GM04503 (cell line): Measurements from ENCODE around the gene LGALS7B.
"Not testable (repeated sequence)": the region's sequence is repeated elsewhere in the genome, so short reads cannot be mapped to it uniquely, and the experiment has no call there.

Experiments
- DNase-seq: peaks from one replicate; pipeline ENCODE4 v3.0.0-alpha.2; 2012; ENCODE audit warnings: low read depth

LGALS7B gene

DNA sequence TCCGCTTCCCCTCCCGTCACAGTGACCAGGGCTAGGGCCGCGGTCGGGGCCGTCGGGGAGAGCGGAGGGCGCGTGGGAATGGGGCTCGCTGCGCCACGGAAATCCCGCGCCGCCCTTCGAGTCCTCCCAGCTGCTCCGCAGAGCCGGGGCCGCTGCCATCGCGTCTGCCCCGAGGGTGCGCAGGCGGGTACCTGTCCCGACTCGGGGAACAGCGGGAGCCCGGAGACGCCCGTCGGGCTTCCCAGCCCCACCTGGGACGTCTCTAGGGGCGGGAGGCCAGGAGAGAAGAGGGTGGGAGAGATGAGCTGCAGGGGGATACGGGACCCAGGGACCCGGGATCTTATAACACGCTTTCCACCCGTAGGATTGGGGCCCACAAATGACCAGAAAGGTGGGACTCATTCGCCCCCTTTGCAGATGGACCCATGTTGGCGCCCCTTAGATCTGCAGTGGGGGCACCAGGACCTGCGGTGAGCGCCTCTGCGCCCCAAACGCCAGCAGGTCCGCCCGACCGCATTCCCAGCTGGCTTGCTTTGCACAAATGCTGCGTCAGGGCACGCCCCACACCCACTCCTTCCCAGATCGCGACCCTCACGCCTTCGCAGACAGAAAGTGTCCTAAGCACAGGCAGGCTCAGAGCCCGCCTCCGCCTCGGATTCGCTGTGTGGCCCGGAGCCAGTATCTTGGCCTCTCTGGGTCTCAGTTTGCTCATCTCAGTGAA lies 18.6 kb upstream of the LGALS7B start:
- not testable (repeated sequence) for DNase-seq

DNA sequence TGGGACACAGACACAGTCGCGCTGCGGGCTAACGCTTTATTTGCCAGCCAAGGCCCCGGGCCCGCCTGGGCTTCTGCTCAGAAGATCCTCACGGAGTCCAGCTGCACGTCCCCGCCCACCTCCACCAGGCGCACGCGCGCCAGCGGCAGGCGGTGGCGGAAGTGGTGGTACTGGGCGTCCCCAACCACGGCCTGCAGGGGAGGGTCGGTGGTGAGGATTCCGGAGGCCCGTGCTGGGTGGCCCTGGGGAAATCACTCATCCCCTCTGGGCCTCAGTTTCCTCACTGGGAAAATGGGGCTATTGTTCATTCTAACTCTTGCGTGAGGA lies 18.1 kb upstream of the LGALS7B start:
- DNase-seq = not testable (repeated sequence)

DNA sequence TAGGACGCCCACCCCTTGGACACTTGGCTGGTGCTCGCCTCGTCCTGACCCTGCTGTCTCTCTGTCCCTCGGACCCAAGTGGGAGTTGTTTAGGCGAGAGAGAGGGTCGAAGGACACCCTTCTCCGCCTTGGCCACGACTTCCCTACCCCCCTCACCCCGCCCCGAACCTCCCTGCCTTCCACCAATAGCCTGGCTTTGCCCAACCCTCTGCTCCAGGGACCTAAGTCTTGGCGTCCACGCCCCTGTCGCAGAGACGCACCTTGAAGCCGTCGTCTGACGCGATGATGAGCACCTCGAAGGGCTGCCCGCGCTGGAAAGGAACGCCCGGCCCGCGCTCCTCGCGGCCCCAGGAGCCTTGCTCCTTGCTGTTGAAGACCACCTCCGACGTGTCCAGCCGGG lies 17.4 kb upstream of the LGALS7B start:
- DNase-seq = not testable (repeated sequence)

DNA sequence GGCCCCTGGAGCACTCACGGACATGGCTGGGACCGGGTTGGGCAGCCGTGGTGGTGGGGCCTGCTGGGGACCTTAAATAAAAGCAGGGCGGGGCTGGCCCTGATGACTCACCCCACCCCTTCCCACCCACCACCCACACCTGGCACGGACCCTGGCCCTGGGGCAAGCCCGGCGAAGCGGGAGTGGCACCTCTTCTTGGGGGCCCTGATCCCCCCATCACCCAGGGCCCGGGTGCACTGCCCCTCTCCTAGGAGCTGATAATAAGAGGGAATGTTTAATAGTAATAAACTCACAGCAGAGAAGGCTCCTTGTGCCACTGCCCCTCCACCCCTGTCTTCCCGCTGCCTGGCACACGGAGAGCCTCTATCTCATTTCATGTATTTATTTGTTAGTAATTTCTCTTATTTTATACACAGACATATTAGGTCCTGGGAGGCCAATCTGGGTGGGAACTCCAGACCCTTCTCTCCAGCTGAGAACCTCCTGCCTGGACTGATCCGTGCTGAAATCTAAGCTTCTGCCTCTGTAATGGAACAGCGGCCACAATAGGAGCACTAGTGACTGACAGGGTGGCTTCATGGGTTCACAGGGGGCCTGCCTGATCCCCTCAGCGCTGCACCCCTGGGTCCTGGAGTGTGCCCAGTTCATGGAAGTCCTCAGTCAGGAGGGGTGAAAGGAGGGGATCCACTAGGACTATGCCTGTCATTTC lies 15.4 kb upstream of the LGALS7B start, which contains the start of gene LGALS7:
Gene LGALS7, minus strand, starts transcription at position 49 of the 709 bp plus-strand sequence. Its CDS starts 25 bp downstream, at position 24.
- DNase-seq = no peak

DNA sequence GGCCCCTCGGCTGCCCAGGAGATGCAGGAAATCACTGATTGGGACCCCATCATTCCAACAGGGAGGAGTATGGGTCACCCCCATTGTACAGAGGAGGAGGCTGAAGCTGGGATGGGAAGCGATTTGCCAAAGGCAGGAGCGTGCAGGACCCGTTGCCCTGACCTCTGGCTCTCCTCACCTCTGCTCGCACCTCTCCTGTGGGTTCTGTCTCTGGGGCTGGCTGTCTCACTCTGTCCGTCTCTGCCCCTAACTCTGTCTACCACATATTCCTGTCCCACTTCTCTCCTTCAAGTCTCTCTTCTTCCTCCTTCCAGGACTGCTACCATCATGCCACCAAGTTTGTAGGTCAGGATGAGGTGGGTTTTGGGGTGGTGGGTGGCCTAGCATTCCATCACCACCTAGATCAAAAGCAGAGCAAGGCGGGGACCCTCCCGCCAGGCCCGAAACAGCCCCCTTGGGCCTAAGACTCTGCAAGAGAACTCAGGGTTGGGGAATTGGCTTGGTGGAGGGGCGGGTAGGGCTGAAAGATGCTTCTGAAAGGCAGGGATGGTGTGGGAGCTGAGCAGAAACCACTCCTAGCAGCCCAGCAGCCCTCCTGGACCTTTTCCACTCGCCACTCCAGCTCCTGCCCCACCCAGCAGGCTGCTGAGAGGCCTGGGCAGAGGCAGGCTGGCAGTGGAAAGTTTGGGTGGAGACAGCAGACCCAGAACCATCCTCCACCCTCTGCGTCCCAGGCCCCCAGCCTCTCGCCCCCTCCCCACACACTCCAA lies 14.6 kb upstream of the LGALS7B start:
- no peak for DNase-seq

DNA sequence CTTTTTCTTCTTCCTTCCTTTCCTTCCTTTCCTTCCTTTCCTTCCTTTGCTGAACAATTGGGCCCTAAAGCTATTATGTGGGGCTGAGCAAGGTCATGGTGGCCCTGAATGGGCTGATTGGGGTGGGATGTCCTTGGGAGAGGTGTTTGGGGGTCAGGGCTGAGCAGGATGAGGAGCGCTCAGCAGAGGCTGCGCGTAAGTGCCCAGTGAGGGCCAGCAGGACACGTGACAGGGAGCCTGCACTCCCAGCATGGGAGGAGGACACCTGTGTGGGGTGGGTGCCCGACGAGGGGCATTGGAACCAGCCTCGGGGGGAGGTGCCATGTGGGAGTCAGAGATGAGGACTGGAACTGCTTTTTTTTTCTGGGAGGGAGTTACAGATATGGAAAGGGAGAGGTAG lies 10.3 kb upstream of the LGALS7B start:
- no peak for DNase-seq

DNA sequence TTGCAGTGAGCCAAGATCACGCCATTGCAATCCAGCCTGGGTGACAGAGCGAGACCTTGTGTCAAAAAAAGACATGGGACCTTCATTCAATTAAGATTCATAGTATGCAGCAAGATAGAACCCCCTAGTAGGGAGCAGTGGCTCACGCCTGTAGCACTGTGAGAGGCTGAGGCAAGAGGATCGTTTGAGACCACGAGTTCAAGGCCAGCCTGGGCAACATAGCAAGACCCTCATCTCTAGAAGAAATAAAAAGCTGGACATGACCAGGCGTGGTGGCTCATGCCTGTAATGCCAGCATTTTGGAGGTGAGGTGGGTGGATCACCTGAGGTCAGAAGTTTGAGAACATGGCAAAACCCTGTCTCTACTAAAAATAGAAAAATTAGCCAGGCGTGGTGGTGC lies 8.6 kb upstream of the LGALS7B start:
- no peak for DNase-seq

DNA sequence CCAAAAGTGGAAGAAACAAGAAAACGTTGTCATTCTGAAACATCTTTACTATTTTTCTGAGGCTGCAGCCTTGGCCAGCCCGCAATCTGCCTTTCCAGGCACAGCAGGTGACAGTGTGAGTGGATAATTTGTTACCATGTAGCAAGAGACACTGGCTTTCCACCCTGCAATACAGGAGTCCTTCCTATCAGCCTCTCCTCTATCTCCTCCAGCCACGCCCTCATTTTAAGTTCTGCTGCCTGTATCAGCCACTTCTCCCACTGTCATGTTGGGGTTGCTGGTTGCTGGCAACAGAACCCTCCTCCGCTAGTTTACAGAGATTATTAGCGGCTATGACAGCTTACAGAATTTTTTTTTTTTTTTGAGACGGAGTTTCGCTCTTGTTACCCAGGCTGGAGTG lies 7.9 kb upstream of the LGALS7B start:
- no peak for DNase-seq

DNA sequence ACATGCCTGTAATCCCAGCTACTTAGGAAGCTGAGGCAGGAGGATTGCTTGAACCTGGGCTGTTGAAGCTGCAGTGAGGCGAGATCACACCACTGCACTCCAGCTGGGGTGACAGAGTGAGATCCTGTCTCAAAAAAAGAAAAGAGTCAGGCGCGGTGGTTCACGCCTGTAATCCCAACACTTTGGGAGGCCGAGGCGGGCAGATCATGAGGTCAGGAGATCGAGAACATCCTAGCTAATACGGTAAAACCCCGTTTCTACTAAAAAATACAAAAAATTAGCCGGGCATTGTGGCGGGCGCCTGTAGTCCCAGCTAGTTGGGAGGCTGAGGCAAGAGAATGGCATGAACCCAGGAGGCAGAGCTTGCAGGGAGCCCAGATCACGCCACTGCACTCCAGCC lies 6.8 kb upstream of the LGALS7B start:
- not testable (repeated sequence) for DNase-seq

DNA sequence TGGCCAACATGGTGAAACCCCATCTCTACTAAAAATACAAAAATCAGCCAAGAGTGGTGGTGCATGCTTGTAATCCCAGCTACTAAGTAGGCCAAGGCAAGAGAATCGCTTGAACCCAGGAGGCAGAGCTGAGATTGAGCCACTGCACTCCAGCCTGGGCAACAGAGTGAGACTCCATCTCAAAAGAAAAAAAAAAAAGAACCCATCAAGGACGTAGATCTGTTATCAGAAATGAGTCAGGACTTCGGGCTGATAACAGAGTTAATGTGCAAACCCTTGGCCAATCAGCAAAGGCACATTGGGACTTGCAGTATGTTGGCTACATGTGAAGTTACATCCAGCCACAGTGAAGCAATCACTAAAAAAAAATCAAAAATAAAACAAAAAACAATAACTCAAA lies 4.8 kb upstream of the LGALS7B start:
- no peak for DNase-seq

DNA sequence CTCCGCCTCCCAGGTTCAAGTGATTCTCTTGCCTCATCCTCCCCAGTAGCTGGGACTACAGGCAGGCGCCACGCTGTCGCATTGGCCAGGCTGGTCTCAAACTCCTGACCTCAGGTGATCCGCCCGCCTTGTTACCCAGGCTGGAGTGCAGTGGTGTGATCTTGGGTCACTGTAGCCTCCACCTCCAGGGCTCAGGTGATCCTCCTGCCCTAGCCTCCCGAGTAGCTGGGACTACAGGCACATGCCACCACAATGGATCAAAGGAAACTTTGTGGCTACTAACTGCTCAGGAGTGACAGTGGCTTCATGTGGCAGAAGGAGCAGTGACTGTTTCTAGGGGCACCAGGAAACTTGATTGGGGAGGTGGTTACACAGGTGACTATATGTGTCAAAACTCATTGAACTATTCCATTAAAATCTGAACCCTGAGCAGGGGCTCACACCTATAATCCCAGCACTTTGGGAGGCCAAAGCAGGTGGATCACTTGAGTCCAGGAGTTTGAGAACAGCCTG lies 3.8 kb upstream of the LGALS7B start:
- no peak for DNase-seq

DNA sequence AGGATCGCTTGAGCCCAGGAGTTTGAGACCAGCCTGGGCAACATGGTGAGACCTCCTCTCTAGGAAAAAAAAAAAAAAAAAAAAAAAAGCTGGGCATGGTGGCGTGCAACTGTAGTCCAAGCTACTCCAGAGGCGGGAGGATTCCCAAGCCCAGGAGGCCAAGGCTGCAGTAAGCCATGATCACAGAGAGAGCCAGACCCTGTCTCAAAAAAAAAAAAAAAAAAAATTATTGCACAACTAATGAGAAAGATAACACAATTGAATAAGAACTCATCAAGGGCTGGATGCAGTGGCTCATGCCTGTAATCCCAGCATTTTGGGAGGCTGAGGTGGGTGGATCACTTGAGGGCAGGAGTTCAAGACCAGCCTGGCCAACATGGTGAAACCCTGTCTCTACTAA lies 2.9 kb upstream of the LGALS7B start:
- not testable (repeated sequence) for DNase-seq

DNA sequence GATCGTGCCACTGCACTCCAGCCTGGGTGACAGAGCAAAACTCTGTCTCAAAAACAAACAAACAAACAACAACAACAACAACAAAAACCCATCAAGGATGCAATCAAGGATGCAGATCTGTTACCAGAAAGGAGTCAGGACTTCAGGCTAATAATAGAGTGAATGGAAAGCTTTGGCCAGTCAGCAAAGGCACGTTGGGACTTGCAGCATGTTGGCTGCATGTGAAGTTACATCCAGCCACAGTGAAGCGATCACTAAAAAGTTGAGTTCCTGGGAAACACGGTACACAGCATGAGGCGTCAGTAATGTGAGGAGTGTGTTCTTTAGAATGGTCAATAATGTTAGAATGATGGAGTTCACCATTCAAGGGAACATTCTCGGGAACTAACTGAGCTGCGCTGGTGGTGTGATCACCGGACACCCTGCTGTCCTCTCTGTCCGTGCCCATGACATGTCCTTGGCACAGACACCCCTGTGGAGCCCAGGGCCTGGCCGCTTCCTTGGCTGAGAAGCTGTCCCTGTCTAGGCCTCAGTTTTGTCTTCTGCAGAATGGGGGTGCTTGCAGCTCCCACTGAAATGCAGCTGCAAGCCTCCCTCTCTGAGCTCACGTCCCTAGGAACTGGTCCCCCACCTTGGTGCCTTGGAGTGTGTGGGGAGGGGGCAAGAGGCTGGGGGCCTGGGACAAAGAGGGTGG lies 2.3 kb upstream of the LGALS7B start:
- DNase-seq = no peak

DNA sequence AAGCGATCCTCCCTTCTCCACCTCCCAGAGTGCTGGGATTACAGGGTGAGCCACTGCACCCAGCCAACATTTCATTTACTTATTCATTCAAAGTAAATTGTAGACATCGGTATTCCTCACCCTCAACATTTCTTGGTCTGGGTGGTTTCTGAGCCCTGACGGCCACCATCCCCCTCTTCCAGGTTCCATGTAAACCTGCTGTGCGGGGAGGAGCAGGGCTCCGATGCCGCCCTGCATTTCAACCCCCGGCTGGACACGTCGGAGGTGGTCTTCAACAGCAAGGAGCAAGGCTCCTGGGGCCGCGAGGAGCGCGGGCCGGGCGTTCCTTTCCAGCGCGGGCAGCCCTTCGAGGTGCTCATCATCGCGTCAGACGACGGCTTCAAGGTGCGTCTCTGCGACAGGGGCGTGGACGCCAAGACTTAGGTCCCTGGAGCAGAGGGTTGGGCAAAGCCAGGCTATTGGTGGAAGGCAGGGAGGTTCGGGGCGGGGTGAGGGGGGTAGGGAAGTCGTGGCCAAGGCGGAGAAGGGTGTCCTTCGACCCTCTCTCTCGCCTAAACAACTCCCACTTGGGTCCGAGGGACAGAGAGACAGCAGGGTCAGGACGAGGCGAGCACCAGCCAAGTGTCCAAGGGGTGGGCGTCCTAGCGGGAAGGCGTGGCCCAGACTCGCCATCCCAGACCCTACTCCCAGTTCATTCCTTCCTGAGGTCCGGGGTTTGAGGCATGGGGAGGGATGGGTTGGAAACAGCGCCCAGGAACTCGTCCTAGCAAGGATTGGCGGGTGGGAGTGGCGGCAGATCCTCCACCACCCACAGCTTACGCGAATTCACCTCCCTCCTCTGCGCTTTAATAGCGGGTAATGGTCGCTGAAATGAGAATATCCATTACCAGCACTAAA lies 1.8 kb downstream of the LGALS7B start:
- not testable (repeated sequence) for DNase-seq

DNA sequence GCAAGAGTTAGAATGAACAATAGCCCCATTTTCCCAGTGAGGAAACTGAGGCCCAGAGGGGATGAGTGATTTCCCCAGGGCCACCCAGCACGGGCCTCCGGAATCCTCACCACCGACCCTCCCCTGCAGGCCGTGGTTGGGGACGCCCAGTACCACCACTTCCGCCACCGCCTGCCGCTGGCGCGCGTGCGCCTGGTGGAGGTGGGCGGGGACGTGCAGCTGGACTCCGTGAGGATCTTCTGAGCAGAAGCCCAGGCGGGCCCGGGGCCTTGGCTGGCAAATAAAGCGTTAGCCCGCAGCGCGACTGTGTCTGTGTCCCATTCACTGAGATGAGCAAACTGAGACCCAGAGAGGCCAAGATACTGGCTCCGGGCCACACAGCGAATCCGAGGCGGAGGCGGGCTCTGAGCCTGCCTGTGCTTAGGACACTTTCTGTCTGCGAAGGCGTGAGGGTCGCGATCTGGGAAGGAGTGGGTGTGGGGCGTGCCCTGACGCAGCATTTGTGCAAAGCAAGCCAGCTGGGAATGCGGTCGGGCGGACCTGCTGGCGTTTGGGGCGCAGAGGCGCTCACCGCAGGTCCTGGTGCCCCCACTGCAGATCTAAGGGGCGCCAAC lies 2.6 kb downstream of the LGALS7B start:
- not testable (repeated sequence) for DNase-seq

DNA sequence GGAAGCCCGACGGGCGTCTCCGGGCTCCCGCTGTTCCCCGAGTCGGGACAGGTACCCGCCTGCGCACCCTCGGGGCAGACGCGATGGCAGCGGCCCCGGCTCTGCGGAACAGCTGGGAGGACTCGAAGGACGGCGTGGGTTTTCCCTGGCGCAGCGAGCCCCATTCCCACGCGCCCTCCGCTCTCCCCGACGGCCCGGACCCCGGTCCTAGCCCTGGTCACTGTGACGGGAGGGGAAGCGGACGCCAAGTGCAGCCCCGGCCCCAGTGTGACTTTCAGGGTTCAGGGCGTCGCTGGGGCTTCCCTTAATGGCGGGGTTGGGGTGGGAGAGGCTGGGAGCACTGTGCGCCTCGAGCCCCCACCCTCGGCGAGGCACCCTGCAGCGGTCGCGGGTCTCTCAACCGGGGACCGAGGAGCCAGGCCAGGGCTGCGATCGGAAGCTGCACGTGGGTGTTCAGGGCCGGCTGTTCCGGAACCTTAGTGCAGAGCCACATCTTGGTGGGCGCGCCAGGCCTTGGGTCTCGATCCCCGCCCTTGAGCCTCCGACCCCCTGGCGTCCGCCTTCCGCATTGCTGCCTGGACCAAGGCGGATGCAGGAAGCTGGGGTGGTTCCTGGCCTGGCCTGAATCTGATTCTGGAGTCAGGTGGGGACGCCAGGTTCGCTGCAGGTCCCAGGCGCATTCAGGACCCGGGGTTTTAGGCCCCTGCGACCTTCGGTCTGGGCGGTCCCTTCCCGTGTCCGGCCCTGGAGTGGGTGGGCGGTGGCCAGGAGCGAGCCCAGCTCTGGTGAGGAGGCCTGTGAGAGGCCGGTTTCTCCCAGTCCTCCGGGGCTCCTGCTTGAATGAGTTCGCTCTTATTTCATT lies 3.5 kb downstream of the LGALS7B start:
- DNase-seq = no peak

DNA sequence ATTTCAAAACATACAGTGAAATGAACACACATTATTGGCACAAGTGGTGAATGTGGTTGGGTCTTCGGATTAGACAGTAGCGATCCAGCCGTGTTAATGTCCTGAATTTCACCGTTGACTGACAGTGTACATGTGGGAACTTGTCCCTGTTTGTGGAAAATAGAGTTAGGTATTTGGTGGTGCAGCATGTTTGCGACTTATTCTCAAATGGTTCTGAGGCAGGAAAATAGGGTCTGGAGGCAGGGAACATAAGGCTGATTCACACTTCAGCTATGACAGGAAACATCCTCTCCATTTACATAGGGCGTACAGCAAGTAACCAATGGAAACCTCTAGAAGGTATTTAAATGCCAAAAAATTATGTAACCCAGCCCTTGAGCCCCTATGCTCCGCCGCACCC lies 4.2 kb downstream of the LGALS7B start:
- no peak for DNase-seq

DNA sequence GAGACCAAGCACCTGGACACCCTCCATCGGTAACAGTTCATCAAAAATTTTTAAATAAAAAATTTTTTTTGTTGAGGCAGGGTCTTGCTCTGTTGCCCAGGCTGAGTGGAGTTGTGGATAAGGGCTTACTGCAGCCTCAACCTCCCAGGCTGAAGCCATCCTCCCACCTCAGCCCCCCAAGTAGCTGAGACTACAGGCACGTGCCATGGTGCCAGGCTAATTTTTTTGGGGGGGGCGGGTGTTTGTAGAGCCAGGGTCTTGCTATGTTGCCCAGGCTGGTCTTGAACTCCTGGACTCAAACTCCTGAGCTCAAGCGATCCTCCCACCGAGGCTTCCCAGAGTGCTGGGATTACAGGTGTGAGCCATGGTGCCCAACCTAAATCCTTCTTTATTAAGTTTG lies 4.7 kb downstream of the LGALS7B start:
- DNase-seq = no peak

DNA sequence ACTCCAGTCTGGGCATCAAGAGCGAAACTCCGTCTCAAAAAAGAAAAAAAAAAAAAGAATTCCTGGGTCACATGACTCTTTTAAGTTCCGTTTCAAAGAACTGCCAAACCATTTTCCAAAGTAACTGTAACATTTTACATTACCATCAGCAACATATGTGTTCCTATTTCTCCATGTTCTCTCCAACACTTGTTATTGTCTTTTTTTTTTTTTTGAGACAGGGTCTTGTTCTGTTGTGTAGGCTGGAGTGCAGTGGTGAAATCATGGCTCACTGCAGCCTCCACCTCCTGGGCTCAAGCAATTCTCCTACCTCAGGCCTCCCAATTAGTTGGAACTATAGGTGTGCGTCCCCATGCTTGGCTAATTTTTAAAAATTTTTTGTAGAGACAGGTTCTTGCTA lies 6.5 kb downstream of the LGALS7B start:
- DNase-seq = no peak

DNA sequence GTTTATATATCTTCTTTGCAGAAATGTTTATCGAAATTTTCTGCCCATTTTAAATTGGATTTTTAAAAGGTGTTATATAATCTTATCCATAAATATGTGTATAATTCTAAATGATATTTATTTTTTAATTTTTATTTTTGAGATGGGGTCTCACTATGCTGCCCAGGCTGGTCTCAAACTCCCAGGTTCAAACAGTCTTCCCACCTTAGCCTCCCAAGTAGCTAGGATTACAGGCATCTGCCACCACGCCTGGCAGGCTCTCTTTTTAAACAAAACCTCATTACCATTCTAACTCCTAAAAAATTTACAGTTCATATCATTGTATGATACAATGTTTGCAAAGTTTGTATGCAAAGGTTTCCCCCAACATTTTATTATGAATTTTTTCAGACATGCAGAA lies 7.2 kb downstream of the LGALS7B start:
- no peak for DNase-seq
